Measurements from ENCODE around the gene THBD.
"Not testable (repeated sequence)": the region's sequence is repeated elsewhere in the genome, so short reads cannot be mapped to it uniquely, and the experiment has no call there.

The THBD gene

GRCh38 chr20:23033918-23034317 lies 15.6 kb downstream of the THBD start:
- no peak for DNase-seq

GRCh38 chr20:23032750-23033078 lies 16.8 kb downstream of the THBD start:
- no peak for DNase-seq

GRCh38 chr20:23032056-23032749 lies 17.3 kb downstream of the THBD start:
- no peak for DNase-seq

GRCh38 chr20:23031346-23031745 lies 18.1 kb downstream of the THBD start:
- DNase-seq: no peak

GRCh38 chr20:23029324-23029723 lies 20.1 kb downstream of the THBD start:
- DNase-seq: no peak

- DNase-seq: no peak
These were observed 21.1 kb downstream of the THBD start for GRCh38 chr20:23028392-23028791.

- DNase-seq: no peak
These were observed 21.8 kb downstream of the THBD start for GRCh38 chr20:23027721-23028120.

- not testable (repeated sequence) for DNase-seq
These were observed 24.0 kb downstream of the THBD start for GRCh38 chr20:23025503-23025902.

DNA sequence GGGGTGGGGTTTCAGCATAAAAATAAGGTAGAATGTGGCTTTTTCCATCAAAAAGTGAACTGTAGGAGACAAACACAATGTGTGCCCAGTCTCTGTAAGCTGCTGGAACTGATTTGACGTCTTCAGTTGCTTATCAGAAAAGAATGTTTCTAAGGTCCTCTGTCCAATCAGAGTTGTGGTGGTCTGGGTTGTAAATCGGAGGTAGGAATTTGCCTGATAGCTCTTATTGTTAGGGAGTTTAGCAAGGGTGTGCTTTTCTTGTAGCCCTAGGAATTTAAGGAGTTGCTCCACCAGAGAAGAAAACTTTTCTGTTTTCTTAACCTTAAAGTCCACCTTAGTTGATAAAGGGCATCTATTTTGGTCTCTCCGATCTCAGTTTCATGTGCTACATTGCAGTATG lies 24.8 kb downstream of the THBD start:
- DNase-seq: no peak

DNA sequence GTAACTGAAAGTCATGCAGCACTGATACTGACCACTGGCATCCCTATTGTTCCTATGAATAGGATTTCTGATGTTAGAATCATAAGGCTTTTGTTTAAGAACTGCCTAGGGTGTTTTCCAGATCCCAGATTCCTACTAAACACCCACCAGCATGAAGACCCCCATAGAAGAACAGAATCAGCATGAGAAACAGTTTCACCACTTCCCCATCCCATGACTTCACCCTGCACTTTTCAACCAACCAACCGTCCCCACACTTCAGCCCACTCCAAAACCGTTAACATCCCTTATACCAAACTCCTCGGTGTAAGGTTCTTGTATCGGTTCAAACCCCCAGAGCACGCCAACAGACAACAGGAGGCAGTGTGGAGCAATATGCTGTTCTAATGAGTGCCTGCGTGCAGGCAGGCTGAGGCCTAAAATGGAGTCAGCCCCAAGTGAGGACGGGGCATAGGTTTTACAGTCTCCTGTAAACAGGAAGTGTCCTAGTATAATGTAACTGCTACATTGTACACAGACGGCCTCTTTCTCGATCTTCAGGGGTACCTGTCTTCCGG lies 25.8 kb downstream of the THBD start:
- DNase-seq: no peak

DNA sequence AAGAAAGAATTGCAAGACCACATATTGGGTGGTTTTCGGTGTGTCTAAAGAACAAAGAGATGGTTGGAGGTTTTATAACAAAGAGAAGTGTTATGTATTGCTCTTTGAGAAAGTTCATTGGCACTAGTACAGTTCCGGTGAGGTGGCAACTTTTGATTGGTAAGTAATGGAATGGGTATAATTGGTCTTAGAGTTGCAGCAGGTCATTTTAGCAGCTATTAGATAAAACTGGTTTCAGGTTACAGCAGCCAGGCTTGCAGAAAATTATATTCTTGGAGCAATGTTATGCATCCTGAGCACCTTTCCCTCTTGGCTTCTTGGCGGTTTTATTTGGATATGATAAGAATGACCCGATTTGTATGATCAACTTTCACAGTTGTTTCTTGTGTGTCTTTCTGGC lies 26.6 kb downstream of the THBD start:
- no peak for DNase-seq

GRCh38 chr20:23021951-23022350 lies 27.5 kb downstream of the THBD start:
- no peak for DNase-seq

DNA sequence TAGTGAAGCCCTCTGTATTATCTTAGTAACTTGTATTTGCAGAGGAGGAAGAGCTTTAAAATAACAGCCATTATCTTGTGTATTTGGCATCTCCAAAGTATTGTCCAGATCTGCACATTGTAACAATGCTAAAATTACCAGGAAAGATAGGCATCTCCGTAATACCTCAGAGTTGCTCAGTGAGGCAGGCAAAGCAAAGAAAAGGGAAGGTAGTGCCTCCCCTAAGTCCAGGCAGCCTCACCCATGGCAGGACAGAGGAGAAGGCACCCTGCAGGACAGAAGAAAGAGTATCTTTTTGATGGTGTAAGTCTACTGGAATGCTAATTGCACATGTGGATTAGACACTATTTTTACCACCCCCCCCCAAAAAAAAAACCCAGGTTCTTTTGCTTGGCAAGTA lies 27.9 kb downstream of the THBD start:
- no peak for DNase-seq

GRCh38 chr20:23020230-23021018 lies 29.0 kb downstream of the THBD start:
- DNase-seq: no peak

- DNase-seq: no peak
These were observed 30.1 kb downstream of the THBD start for GRCh38 chr20:23019403-23019802.

GRCh38 chr20:23018941-23019340 lies 30.5 kb downstream of the THBD start:
- no peak for DNase-seq

DNA sequence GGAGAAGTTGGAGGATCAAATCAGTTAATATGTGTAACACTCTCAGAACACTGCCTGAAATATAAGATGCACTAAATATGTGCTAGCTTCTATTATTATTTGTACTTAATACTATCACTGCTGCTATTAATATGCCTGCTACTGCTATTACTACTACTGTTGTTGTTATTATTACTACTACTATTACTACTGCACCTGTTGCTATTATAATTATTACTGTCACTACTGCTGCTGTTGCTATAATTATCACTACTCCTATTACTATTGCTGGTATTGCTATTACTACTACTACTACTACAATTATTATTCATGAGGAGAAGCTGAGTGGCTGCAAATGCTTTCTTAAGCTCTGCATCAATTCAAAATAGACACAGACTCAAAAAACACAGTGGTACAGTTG lies 31.0 kb downstream of the THBD start:
- no peak for DNase-seq

DNA sequence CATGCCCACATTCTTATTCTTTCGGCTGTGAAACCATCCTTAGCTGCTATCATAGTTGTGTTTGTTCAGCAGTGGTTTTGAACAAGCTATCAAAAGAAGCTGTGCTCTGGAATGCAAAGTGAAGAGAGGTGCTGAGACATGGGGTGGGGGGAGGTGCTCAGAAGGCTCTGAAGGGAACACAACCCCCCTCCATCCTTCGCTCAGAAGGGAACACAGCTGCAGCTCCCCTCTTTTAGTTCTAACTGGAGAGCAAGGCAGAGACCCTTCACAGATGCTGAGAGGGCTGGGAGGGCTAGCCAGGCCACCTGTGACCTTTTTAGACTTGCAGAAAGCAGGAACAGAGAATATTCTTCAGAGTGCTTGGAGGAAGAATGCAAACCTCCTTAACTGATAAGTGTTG lies 32.0 kb downstream of the THBD start:
- no peak for DNase-seq

GRCh38 chr20:23013429-23013828 lies 36.0 kb downstream of the THBD start:
- DNase-seq: no peak

DNA sequence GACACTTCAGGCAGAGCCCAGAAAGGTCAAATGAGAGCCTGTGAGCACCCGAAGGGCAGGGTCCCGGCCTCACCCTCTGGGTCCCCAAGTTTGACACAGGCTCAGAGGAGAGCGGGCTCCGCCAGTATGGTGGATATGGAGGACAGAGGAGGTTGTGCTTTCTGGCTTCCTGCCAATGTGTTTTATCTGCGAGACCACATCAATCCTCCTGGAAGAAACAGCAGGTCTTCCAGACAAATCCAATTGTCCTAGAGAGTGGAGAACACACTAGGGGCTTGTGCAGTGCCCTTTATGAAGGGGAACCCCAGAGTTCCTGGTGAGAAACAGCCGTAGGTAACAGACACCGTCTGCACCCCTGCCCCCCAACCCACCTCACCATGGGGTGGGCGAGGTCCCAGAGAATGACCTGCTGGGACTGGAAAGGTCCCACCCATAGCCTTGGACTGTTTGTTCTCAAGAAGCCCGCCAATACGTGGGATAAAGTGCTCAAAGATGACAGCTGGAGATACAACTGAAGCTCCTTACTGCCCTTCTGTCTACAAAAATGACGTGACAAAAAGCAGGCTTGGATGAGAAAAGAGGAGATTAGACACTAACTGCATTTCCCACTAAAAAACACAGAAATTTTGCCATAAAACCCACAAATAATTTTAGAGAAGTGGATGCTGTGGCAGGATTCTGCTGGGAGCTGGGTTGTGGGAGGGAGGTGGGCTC lies 38.3 kb downstream of the THBD start:
- DNase-seq: no peak

GRCh38 chr20:23010096-23010495 lies 39.4 kb downstream of the THBD start:
- DNase-seq: no peak

DNA sequence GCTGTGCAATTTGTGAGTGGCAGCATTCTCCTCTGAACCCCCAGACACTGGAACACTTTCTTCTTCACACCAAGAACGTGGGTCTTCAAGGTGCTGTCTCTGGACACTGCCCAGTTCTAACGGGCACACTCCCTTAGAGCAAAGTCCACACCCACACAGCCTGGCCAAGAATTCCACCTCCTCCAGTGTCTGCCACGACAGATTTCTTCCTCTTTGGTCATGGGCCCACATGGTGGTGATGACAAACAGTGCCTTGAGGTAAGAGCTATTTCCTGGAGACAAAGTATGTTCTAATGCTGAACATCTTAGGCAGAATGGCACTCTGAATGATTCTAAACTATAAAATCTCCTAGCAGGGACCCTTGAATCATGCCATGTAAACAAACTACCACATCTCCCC lies 39.8 kb downstream of the THBD start:
- no peak for DNase-seq

GRCh38 chr20:23008667-23009066 lies 40.8 kb downstream of the THBD start:
- DNase-seq: no peak
